HepG2 (cell line): Measurements from ENCODE around the gene GMEB2. TPM values are rescaled to one million over a fixed set of nuclear protein-coding genes. Genes with fewer than 3 reads are reported as not detected.
A peak's percentile ranks its signal among the peaks of the same experiment; 100 is the strongest.

ENCODE experiments used
- ATF3 ChIP-seq: sonication (generic); formaldehyde crosslinking; IDR thresholded peaks from 2 replicates; pipeline ENCODE4 v1.4.0; 2020; ENCODE audit warnings: missing genetic modification reagents
- CBX5 ChIP-seq: sonication (generic); formaldehyde crosslinking; IDR thresholded peaks from 2 replicates; pipeline ENCODE4 v1.4.0; 2020; ENCODE audit warnings: missing genetic modification reagents, borderline replicate concordance
- GLMP ChIP-seq: sonication (generic); formaldehyde crosslinking; IDR thresholded peaks from 2 replicates; pipeline ENCODE4 v1.9.0; 2021; ENCODE audit warnings: missing genetic modification reagents, mild to moderate bottlenecking, borderline replicate concordance
- HINFP ChIP-seq: sonication (generic); formaldehyde crosslinking; IDR thresholded peaks from 2 replicates; pipeline ENCODE4 v1.4.0; 2020; ENCODE audit warnings: low read depth, mild to moderate bottlenecking, missing genetic modification reagents
- MED8 ChIP-seq: sonication (generic); formaldehyde crosslinking; IDR thresholded peaks from 2 replicates; pipeline ENCODE4 v1.8.1; 2023; ENCODE audit warnings: mild to moderate bottlenecking, missing genetic modification reagents; ENCODE audit not compliant: insufficient replicate concordance
- POLR2G ChIP-seq: fragments of 200-400 bp; formaldehyde crosslinking; IDR thresholded peaks from 2 replicates; pipeline ENCODE4 v1.6.1; 2018; ENCODE audit warnings: mild to moderate bottlenecking, low read depth, low read length, moderate library complexity
- SIX4 ChIP-seq: sonication (generic); formaldehyde crosslinking; IDR thresholded peaks from 2 replicates; pipeline ENCODE4 v1.4.0; 2020; ENCODE audit warnings: missing genetic modification reagents
- SRSF4 ChIP-seq: fragments of 200-400 bp; formaldehyde crosslinking; IDR thresholded peaks from one replicate; pipeline ENCODE4 v1.6.1; 2018; ENCODE audit warnings: mild to moderate bottlenecking, low read depth, low read length, moderate library complexity; ENCODE audit not compliant: poor library complexity, severe bottlenecking
- TFAP4 ChIP-seq: sonication (generic); IDR thresholded peaks from 2 replicates; pipeline ENCODE4 v1.6.1; 2016; ENCODE audit warnings: low read depth, borderline replicate concordance
- TFDP1 ChIP-seq: IDR thresholded peaks from 2 replicates; pipeline ENCODE4 v1.6.1; 2016; ENCODE audit warnings: missing compliant biosample characterization, missing genetic modification reagents, borderline replicate concordance
- THYN1 ChIP-seq: sonication (generic); formaldehyde crosslinking; IDR thresholded peaks from 2 replicates; pipeline ENCODE4 v1.8.1; 2023; ENCODE audit warnings: low read depth, mild to moderate bottlenecking, moderate library complexity, missing genetic modification reagents, borderline replicate concordance
- ZNF121 ChIP-seq: sonication (generic); formaldehyde crosslinking; IDR thresholded peaks from 2 replicates; pipeline ENCODE4 v1.5.0; 2020; ENCODE audit warnings: mild to moderate bottlenecking, missing genetic modification reagents
- ZNF33A ChIP-seq: sonication (generic); formaldehyde crosslinking; IDR thresholded peaks from 2 replicates; pipeline ENCODE4 v1.5.1; 2020; ENCODE audit warnings: missing genetic modification reagents, mild to moderate bottlenecking, moderate library complexity, borderline replicate concordance
- ZNF646 ChIP-seq: sonication (generic); formaldehyde crosslinking; IDR thresholded peaks from 2 replicates; pipeline ENCODE4 v1.9.0; 2021; ENCODE audit warnings: mild to moderate bottlenecking, missing genetic modification reagents
- ZNF720 ChIP-seq: sonication (generic); formaldehyde crosslinking; IDR thresholded peaks from 2 replicates; pipeline ENCODE4 v1.4.0; 2020; ENCODE audit warnings: missing genetic modification reagents
- polyA plus RNA-seq, 8 experiments: library from polyadenylated mRNA; depleted of rRNA in 3 of 8; stranded (reverse) in 7 of 8; unstranded in 1 of 8; fragments of >200 nt; fragmentation: Illumina TruSeq in 4 of 8; extraction: Trizol in 4 of 8; gene quantifications; 2 replicates each; pipeline versions ENCODE4 v1.2.1 to v1.2.3, GENCODE V29; 2011 to 2016; ENCODE audit warnings: low read depth in 4 of 8, missing spikeins in 1 of 8, mixed read lengths in 1 of 8; ENCODE audit not compliant: insufficient read depth in 1 of 8
- total RNA-seq, 5 experiments: library from RNA; depleted of rRNA; stranded (reverse); fragments of >200 nt; fragmentation: Illumina TruSeq; extraction: Trizol; gene quantifications; 2 replicates each; pipeline ENCODE4 v1.2.3, GENCODE V29; 2016; ENCODE audit warnings: low read depth in 1 of 5

Gene GMEB2
- total and polyA plus RNA-seq, 2 of the 13 experiments (the other 11 are each of a cell fraction or from before 2014, with no cell fraction given) = 10.6 to 12.4 TPM

- TF ChIP-seq THYN1 = no peak
- peak; percentile 44; the same call in 1 of the 2 replicates for TF ChIP-seq TFAP4
- no peak for TF ChIP-seq ZNF646 (CRISPR knock-in tag)
- no peak for TF ChIP-seq MED8 (CRISPR knock-in tag)
- no peak for TF ChIP-seq POLR2G
- TF ChIP-seq ZNF121 (CRISPR knock-in tag) = no peak
- TF ChIP-seq SIX4 = no peak
- no peak for TF ChIP-seq ZNF33A (CRISPR knock-in tag)
- no peak for TF ChIP-seq GLMP
- no peak for TF ChIP-seq HINFP (CRISPR knock-in tag)
- no peak for TF ChIP-seq SRSF4
- no peak for TF ChIP-seq ZNF720
- TF ChIP-seq TFDP1 (CRISPR knock-in tag) = no peak
- TF ChIP-seq ATF3 (CRISPR knock-in tag) = no peak
- no peak; the same call in 1 of the 2 replicates for TF ChIP-seq CBX5 (CRISPR knock-in tag)
These were observed 82.5 kb downstream of the GMEB2 start (continued) for GRCh38 chr20:63544241-63544957.
